Subcutaneous abdominal adipose tissue (tissue), 5 donors: Measurements from ENCODE around the gene CCDC194.
A peak's percentile ranks its signal among the peaks of the same experiment; 100 is the strongest.

Source experiments
- H3K27ac ChIP-seq: one replicate; pipeline ENCODE4 v1.7.0; 2013; ENCODE audit warnings: low read depth, mild to moderate bottlenecking, inconsistent platforms, low read length, moderate library complexity
- H3K27me3 ChIP-seq, 5 donors: one replicate each; pipeline ENCODE4 v1.7.0; 2013; ENCODE audit warnings: low read length in 5 of 5, inconsistent platforms in 1 of 5; ENCODE audit not compliant: control insufficient read depth in 5 of 5, insufficient read depth in 4 of 5
- H3K36me3 ChIP-seq, 5 donors: one replicate each; pipeline ENCODE4 v1.7.0; 2013; ENCODE audit warnings: low read length in 5 of 5; ENCODE audit not compliant: control insufficient read depth in 5 of 5, insufficient read depth in 5 of 5
- H3K4me1 ChIP-seq, 5 donors: one replicate each; pipeline ENCODE4 v1.7.0; 2013; ENCODE audit warnings: low read length in 5 of 5, mild to moderate bottlenecking in 3 of 5, moderate library complexity in 1 of 5; ENCODE audit not compliant: control insufficient read depth in 5 of 5, insufficient read depth in 5 of 5
- H3K4me3 ChIP-seq, 5 donors: one replicate each; pipeline ENCODE4 v1.7.0; 2013; ENCODE audit warnings: low read length in 5 of 5, low read depth in 1 of 5
- H3K9ac ChIP-seq, 5 donors: one replicate each; pipeline ENCODE4 v1.7.0; 2013; ENCODE audit warnings: low read length in 5 of 5, mild to moderate bottlenecking in 4 of 5, moderate library complexity in 3 of 5
- H3K9me3 ChIP-seq, 5 donors: one replicate each; pipeline ENCODE4 v1.7.0; 2013; ENCODE audit warnings: low read length in 5 of 5; ENCODE audit not compliant: control insufficient read depth in 5 of 5
- donor health status: healthy.
- donor health status: healthy.
- donor health status: healthy.
- donor health status: healthy.
- donor health status: healthy.

The CCDC194 gene

GRCh38 chr19:17393002-17393401 lies 994 bp downstream of the CCDC194 start:
- no peaks in the 10 kb centered on the region for H3K27me3 ChIP-seq
- H3K4me1 ChIP-seq: peaks cover 0 to 38% (median 27%) of the 10 kb centered on the region in 5 donors
- no peak overlapping the region for H3K27ac ChIP-seq
- H3K9ac ChIP-seq: no peak overlapping the region
- peaks cover 0 to 4% (median 2%) of the 10 kb centered on the region in 5 donors for H3K9me3 ChIP-seq
- H3K4me3 ChIP-seq: no peak overlapping the region
- peaks cover 0 to 7% (median 0%) of the 10 kb centered on the region in 5 donors for H3K36me3 ChIP-seq

GRCh38 chr19:17391371-17392151 lies 2.4 kb downstream of the CCDC194 start:
- H3K9ac ChIP-seq: peak overlapping the region in 2 of 5 donors; percentile 1 to 43
- H3K9me3 ChIP-seq: peaks cover 0 to 4% (median 2%) of the 10 kb centered on the region in 5 donors
- H3K27ac ChIP-seq: no peak overlapping the region
- no peaks in the 10 kb centered on the region for H3K36me3 ChIP-seq
- H3K27me3 ChIP-seq: no peaks in the 10 kb centered on the region
- peak overlapping the region; percentile 31 to 63 (median 60) for H3K4me3 ChIP-seq
- peaks cover 0 to 38% (median 27%) of the 10 kb centered on the region in 5 donors for H3K4me1 ChIP-seq

GRCh38 chr19:17390665-17391370 lies 3.2 kb downstream of the CCDC194 start:
- peak overlapping the region; percentile 61 to 79 (median 65) for H3K4me3 ChIP-seq
- H3K9me3 ChIP-seq: peaks cover 0 to 4% (median 2%) of the 10 kb centered on the region in 5 donors
- peak overlapping the region in 3 of 5 donors; percentile 16 to 69 (median 64) for H3K9ac ChIP-seq
- no peak overlapping the region for H3K27ac ChIP-seq
- H3K27me3 ChIP-seq: no peaks in the 10 kb centered on the region
- peaks cover 0 to 40% (median 28%) of the 10 kb centered on the region in 5 donors for H3K4me1 ChIP-seq
- H3K36me3 ChIP-seq: no peaks in the 10 kb centered on the region

GRCh38 chr19:17389957-17390664 lies 3.9 kb downstream of the CCDC194 start:
- Histone ChIP-seq H3K4me3 (peak overlapping the region in 4 of 5 donors; percentile 61 to 69 (median 64)), H3K4me1 (peaks cover 0 to 39% (median 25%) of the 10 kb centered on the region in 5 donors), H3K27ac (no peak overlapping the region), H3K9ac (peak overlapping the region in 3 of 5 donors; percentile 16 to 69 (median 64)), H3K27me3 (no peaks in the 10 kb centered on the region), H3K9me3 (peaks cover 0 to 4% (median 2%) of the 10 kb centered on the region in 5 donors), H3K36me3 (no peaks in the 10 kb centered on the region)

GRCh38 chr19:17389288-17389687 lies 4.7 kb downstream of the CCDC194 start:
- Histone ChIP-seq H3K4me1 (peaks cover 0 to 33% (median 20%) of the 10 kb centered on the region in 5 donors), H3K4me3 (no peak overlapping the region), H3K27ac (no peak overlapping the region), H3K9me3 (peaks cover 0 to 4% (median 2%) of the 10 kb centered on the region in 5 donors), H3K27me3 (no peaks in the 10 kb centered on the region), H3K9ac (no peak overlapping the region), H3K36me3 (no peaks in the 10 kb centered on the region)

- Histone ChIP-seq H3K27ac (no peak overlapping the region), H3K4me3 (no peak overlapping the region), H3K9ac (no peak overlapping the region), H3K27me3 (no peaks in the 10 kb centered on the region), H3K9me3 (peaks cover 0 to 4% (median 2%) of the 10 kb centered on the region in 5 donors), H3K36me3 (no peaks in the 10 kb centered on the region), H3K4me1 (peaks cover 0 to 25% (median 19%) of the 10 kb centered on the region in 5 donors)
Observed at GRCh38 chr19:17385878-17386611, 8.0 kb downstream of the CCDC194 start.

- Histone ChIP-seq H3K4me3 (no peak overlapping the region), H3K36me3 (no peaks in the 10 kb centered on the region), H3K9ac (no peak overlapping the region), H3K27me3 (peaks cover 0 to 3% (median 0%) of the 10 kb centered on the region in 5 donors), H3K27ac (no peak overlapping the region), H3K9me3 (peaks cover 0 to 3% (median 0%) of the 10 kb centered on the region in 5 donors), H3K4me1 (peaks cover 2 to 38% (median 24%) of the 10 kb centered on the region in 5 donors)
Observed at GRCh38 chr19:17380426-17381138, 13.4 kb downstream of the CCDC194 start.

GRCh38 chr19:17379221-17379631 lies 14.8 kb downstream of the CCDC194 start:
- H3K27ac ChIP-seq: peak overlapping the region; percentile 54

GRCh38 chr19:17378271-17378670 lies 15.7 kb downstream of the CCDC194 start:
- H3K4me1 ChIP-seq: peaks cover 2 to 35% (median 22%) of the 10 kb centered on the region in 5 donors
- peaks cover 0 to 3% (median 0%) of the 10 kb centered on the region in 5 donors for H3K9me3 ChIP-seq
- no peaks in the 10 kb centered on the region for H3K36me3 ChIP-seq
- H3K27me3 ChIP-seq: peaks cover 0 to 3% (median 0%) of the 10 kb centered on the region in 5 donors
- H3K27ac ChIP-seq: peak overlapping the region; percentile 30
- H3K9ac ChIP-seq: no peak overlapping the region
- H3K4me3 ChIP-seq: no peak overlapping the region

More at GRCh38 chr19:17379221-17379631, 14.8 kb downstream of the CCDC194 start:
- Histone ChIP-seq H3K4me3 (peak overlapping the region in 1 of 5 donors; percentile 13), H3K27me3 (peaks cover 0 to 3% (median 0%) of the 10 kb centered on the region in 5 donors), H3K4me1 (peaks cover 2 to 37% (median 24%) of the 10 kb centered on the region in 5 donors), H3K9ac (peak overlapping the region in 1 of 5 donors; percentile 30), H3K36me3 (no peaks in the 10 kb centered on the region), H3K9me3 (peaks cover 0 to 3% (median 0%) of the 10 kb centered on the region in 5 donors)
